Nephron (organoid): ENCODE data around the gene DIAPH2.

ENCODE experiments used
- H3K27ac Mint-ChIP-seq, 3 experiments: 2 replicates each; pipeline ENCODE4 v1.8.0; 2020; ENCODE audit warnings: mixed read lengths in 3 of 3, mild to moderate bottlenecking in 2 of 3, moderate library complexity in 1 of 3
- H3K27me3 Mint-ChIP-seq: 2 replicates; pipeline ENCODE4 v1.8.0; 2021; ENCODE audit warnings: low read depth, mild to moderate bottlenecking, moderate library complexity, mixed read lengths
- H3K36me3 Mint-ChIP-seq: 2 replicates; pipeline ENCODE4 v1.8.0; 2020; ENCODE audit warnings: low read depth, mixed read lengths
- H3K4me1 Mint-ChIP-seq: 2 replicates; pipeline ENCODE4 v1.8.0; 2020; ENCODE audit warnings: mixed read lengths
- H3K4me3 Mint-ChIP-seq, 3 experiments: 2 replicates each; pipeline ENCODE4 v1.8.0; 2020; ENCODE audit warnings: mild to moderate bottlenecking in 3 of 3, mixed read lengths in 3 of 3, moderate library complexity in 2 of 3
- H3K9me3 Mint-ChIP-seq: 2 replicates; pipeline ENCODE4 v1.8.0; 2020; ENCODE audit warnings: mixed read lengths
- TF ChIP-seq, protein P1 (sequence below), 3 experiments: fragments of 200-600 bp; sonication (generic); IDR thresholded peaks; one replicate each; pipeline ENCODE4 v1.5.0; 2021; ENCODE audit warnings: antibody characterized with exemption in 3 of 3; ENCODE audit not compliant: unreplicated experiment in 3 of 3

Gene DIAPH2

DNA sequence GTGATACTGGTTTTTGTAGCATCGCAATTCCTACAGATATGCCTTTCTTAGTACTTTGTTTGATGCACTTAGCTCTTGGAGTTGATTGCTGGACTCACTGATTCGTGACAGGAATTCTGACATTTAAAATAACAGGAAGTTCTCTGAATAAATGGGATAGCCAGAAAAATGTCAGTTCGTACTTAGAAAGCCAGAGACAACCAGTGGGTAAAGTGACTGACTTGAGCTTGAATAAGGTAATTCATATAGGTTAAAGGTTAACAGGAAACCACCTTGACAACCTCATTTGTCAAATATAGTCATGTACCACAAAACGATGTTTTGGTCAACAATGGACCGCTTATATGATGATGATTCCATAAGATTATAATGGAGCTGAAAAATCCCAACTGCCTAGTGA is 380.4 kb downstream of the DIAPH2 start:
- Mint-ChIP-seq H3K9me3 (no peaks in the 10 kb centered on the region), H3K4me3 (no peak overlapping the region), H3K4me1 (no peaks in the 10 kb centered on the region), H3K27ac (no peak overlapping the region), H3K27me3 (no peaks in the 10 kb centered on the region), H3K36me3 (no peaks in the 10 kb centered on the region)
- TF ChIP-seq, protein P1, sequence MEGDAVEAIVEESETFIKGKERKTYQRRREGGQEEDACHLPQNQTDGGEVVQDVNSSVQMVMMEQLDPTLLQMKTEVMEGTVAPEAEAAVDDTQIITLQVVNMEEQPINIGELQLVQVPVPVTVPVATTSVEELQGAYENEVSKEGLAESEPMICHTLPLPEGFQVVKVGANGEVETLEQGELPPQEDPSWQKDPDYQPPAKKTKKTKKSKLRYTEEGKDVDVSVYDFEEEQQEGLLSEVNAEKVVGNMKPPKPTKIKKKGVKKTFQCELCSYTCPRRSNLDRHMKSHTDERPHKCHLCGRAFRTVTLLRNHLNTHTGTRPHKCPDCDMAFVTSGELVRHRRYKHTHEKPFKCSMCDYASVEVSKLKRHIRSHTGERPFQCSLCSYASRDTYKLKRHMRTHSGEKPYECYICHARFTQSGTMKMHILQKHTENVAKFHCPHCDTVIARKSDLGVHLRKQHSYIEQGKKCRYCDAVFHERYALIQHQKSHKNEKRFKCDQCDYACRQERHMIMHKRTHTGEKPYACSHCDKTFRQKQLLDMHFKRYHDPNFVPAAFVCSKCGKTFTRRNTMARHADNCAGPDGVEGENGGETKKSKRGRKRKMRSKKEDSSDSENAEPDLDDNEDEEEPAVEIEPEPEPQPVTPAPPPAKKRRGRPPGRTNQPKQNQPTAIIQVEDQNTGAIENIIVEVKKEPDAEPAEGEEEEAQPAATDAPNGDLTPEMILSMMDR (IDR thresholded peaks at IDR 0.05; ENCODE audit: unreplicated experiment in 3 of 3): no peak

DNA sequence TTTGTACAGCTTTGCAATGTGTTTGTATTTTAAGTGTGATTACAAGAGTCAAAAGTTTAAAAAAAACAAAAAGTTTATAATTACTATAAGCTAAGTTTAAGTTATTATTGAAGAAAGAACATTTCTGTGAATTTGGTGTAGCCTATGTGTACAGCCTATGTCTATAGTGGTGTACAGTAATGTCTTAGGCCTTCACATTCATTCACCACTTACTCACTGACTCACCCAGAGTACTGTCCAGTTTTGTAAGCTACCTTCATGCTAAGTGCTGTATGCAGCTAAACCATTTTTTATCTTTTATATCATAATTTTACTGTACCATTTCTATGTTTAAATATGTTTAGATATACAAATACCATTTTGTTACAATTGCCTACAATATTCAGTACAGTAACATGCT is 381.3 kb downstream of the DIAPH2 start:
- no peak overlapping the region for H3K4me3 Mint-ChIP-seq
- H3K9me3 Mint-ChIP-seq: no peaks in the 10 kb centered on the region
- no peak overlapping the region for H3K27ac Mint-ChIP-seq
- no peaks in the 10 kb centered on the region for H3K4me1 Mint-ChIP-seq
- H3K36me3 Mint-ChIP-seq: no peaks in the 10 kb centered on the region
- no peaks in the 10 kb centered on the region for H3K27me3 Mint-ChIP-seq
- TF ChIP-seq, protein P1 (IDR thresholded peaks at IDR 0.05; ENCODE audit: unreplicated experiment in 3 of 3): no peak

DNA sequence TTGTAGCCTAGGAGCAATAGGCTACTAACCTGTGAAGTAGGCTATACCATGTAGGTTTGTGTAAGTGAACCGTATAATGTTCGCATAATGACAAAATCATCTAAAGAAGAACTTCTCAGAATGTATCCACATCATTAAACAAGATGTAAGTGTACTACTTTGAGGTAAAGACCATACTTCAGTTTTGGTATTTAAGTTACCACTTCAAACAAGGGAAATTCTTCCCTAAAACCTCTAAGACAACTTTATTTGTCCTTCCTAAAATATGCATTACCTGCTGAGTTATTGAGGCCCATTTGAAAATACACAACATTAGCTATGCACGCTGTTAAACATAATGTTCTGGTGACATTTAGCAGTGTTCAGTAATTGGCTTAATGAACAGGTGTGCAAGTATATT is 381.7 kb downstream of the DIAPH2 start:
- no peaks in the 10 kb centered on the region for H3K27me3 Mint-ChIP-seq
- TF ChIP-seq, protein P1 (IDR thresholded peaks at IDR 0.05; ENCODE audit: unreplicated experiment in 3 of 3): no peak
- H3K27ac Mint-ChIP-seq: no peak overlapping the region
- no peaks in the 10 kb centered on the region for H3K4me1 Mint-ChIP-seq
- no peak overlapping the region for H3K4me3 Mint-ChIP-seq
- H3K36me3 Mint-ChIP-seq: no peaks in the 10 kb centered on the region
- H3K9me3 Mint-ChIP-seq: no peaks in the 10 kb centered on the region

DNA sequence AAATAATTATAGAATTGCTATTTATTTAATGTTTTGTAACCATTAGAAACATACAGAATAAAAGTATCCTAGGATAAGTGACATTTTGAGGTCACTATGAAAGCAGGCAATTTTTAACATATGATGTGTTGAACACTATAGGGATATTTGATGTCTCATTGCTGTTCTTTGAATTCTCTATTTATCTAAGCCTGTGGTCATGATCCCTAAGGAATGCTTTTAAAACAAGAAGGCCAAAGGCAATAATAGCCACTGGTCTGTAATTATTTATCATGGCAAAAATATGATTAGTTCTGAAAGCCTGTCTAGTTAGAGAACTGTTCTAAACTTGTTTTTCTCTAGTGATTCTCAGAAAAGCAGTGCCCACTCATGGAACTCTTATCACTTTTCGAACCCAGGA is 385.7 kb downstream of the DIAPH2 start:
- Mint-ChIP-seq H3K36me3 (no peaks in the 10 kb centered on the region), H3K9me3 (no peaks in the 10 kb centered on the region), H3K27me3 (no peaks in the 10 kb centered on the region), H3K4me3 (no peak overlapping the region), H3K27ac (no peak overlapping the region), H3K4me1 (peaks cover 5% of the 10 kb centered on the region)
- TF ChIP-seq, protein P1 (IDR thresholded peaks at IDR 0.05; ENCODE audit: unreplicated experiment in 3 of 3): no peak

DNA sequence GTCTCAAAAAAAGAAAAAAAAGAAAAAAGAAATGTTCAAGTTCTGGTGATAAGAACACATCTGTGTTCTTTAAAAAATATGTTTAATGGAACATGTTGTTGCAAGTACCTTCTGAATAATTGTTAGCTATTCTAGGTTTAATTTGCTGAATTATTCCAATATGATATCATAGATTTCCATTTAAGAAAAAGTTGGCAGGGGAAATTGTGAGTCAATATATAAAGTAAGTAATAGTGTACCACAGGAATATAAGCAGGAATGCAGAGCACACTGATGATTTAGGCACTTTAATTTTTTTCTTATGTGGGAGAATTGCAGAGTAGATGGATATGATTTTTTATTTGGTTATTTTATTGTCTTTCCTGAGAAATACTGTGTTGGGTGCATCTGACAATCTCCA is 389.8 kb downstream of the DIAPH2 start:
- H3K4me1 Mint-ChIP-seq: peaks cover 5% of the 10 kb centered on the region
- no peaks in the 10 kb centered on the region for H3K9me3 Mint-ChIP-seq
- no peaks in the 10 kb centered on the region for H3K36me3 Mint-ChIP-seq
- no peak overlapping the region for H3K4me3 Mint-ChIP-seq
- H3K27ac Mint-ChIP-seq: no peak overlapping the region
- H3K27me3 Mint-ChIP-seq: no peaks in the 10 kb centered on the region
- TF ChIP-seq, protein P1 (IDR thresholded peaks at IDR 0.05; ENCODE audit: unreplicated experiment in 3 of 3): no peak

DNA sequence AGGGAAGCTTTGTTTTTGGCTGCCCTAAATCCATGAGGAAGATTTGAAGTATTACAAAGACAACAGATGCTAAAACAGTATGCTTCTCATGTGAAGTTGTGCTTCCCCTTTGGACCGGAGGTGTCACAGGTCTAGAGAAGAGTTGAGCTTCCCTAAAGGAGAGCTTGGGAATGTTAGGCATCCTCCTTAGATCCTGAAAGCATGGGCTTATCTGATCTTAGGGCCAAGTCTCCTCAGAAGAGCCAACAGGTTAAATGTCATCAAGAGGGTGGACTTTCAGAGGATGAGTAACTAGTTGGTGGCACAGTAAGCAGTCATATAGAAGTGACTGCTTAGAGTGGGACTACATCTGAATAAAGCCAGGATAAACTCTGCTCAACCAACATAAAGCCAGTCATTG is 404.5 kb downstream of the DIAPH2 start:
- TF ChIP-seq, protein P1 (IDR thresholded peaks at IDR 0.05; ENCODE audit: unreplicated experiment in 3 of 3): no peak
- H3K27me3 Mint-ChIP-seq: no peaks in the 10 kb centered on the region
- H3K36me3 Mint-ChIP-seq: no peaks in the 10 kb centered on the region
- H3K4me3 Mint-ChIP-seq: no peak overlapping the region
- H3K9me3 Mint-ChIP-seq: no peaks in the 10 kb centered on the region
- no peaks in the 10 kb centered on the region for H3K4me1 Mint-ChIP-seq
- no peak overlapping the region for H3K27ac Mint-ChIP-seq
